ENCODE measurements around the gene GZMM. TPM values are rescaled to one million over a fixed set of nuclear protein-coding genes. Genes with fewer than 3 reads are reported as not detected.

GZMM gene
- total and polyA plus RNA-seq, 2 of the 13 experiments (the other 11 are each of a cell fraction or from before 2014, with no cell fraction given) = 0.07 TPM; not detected in 1

GRCh38 chr19:532561-533363, 11.1 kb upstream of the GZMM start (continued):
- peak; percentile 64; the same call in 1 of the 2 replicates for TF ChIP-seq ZFP91 (CRISPR knock-in tag; IDR thresholded peaks at IDR 0.05; ENCODE audit: borderline replicate concordance)
- TF ChIP-seq HNF1A (IDR thresholded peaks at IDR 0.05; ENCODE audit: low read depth) = no peak
- TF ChIP-seq HNF1A (CRISPR knock-in tag; IDR thresholded peaks at IDR 0.05; ENCODE audit: borderline replicate concordance) = no peak
- TF ChIP-seq NR1H2 (CRISPR knock-in tag; IDR thresholded peaks at IDR 0.05; ENCODE audit: borderline replicate concordance, low read depth) = no peak
- TF ChIP-seq ZNF629 (CRISPR knock-in tag; conservative IDR thresholded peaks at IDR 0.05) = no peak
- TF ChIP-seq ELF1 (CRISPR knock-in tag; IDR thresholded peaks at IDR 0.05) = peak; percentile 53; the same call in 1 of the 2 replicates
- TF ChIP-seq, protein P1, sequence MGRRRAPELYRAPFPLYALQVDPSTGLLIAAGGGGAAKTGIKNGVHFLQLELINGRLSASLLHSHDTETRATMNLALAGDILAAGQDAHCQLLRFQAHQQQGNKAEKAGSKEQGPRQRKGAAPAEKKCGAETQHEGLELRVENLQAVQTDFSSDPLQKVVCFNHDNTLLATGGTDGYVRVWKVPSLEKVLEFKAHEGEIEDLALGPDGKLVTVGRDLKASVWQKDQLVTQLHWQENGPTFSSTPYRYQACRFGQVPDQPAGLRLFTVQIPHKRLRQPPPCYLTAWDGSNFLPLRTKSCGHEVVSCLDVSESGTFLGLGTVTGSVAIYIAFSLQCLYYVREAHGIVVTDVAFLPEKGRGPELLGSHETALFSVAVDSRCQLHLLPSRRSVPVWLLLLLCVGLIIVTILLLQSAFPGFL (CRISPR knock-in tag; IDR thresholded peaks at IDR 0.05) = no peak
- peak; percentile 56; the same call in 1 of the 2 replicates for TF ChIP-seq PHF21A (CRISPR knock-in tag; IDR thresholded peaks at IDR 0.05)
- TF ChIP-seq NFE2L2 (IDR thresholded peaks at IDR 0.05; ENCODE audit: low read length) = no peak
- no peak for TF ChIP-seq ZFP36L1 (CRISPR knock-in tag; IDR thresholded peaks at IDR 0.05)
- no peak for TF ChIP-seq ZHX2 (IDR thresholded peaks at IDR 0.05; ENCODE audit: low read depth)
- TF ChIP-seq ZHX2 (CRISPR knock-in tag; IDR thresholded peaks at IDR 0.05; ENCODE audit: borderline replicate concordance) = no peak
- no peak for TF ChIP-seq ZNF451 (CRISPR knock-in tag; IDR thresholded peaks at IDR 0.05)
- TF ChIP-seq SRY (CRISPR knock-in tag; IDR thresholded peaks at IDR 0.05) = peak; percentile 54; the same call in 1 of the 2 replicates

Data from HepG2 (cell line).